HG02571 (cell line): ENCODE results near the gene NPEPL1.
"Not testable (repeated sequence)": the region's sequence is repeated elsewhere in the genome, so short reads cannot be mapped to it uniquely, and the experiment has no call there.

ENCODE experiments used
- ATAC-seq: cut with Tn5 transposase; IDR thresholded peaks from one replicate; pipeline ENCODE4 v1.9.1; 2021; ENCODE audit warnings: mild to moderate bottlenecking, moderate library complexity; ENCODE audit not compliant: unreplicated experiment

Gene NPEPL1

DNA sequence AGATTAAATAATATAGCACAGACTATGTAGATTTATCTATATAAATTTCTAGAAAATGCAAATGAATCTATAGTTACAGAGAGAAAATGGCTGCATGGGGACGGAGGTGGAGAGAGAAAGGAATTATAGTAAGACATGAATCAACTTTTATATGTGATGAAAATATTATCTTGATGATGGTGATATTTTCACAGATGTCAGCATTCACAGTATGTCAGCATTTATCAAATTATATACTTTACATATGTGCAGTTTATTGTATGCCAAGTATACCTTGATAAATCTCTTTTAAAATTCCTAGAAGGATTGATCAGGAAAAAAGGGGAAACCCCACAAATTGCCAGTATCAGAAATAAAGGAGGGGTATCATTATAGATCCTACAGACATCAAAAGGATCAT lies 44.6 kb downstream of the NPEPL1 start:
- no peak for ATAC-seq

DNA sequence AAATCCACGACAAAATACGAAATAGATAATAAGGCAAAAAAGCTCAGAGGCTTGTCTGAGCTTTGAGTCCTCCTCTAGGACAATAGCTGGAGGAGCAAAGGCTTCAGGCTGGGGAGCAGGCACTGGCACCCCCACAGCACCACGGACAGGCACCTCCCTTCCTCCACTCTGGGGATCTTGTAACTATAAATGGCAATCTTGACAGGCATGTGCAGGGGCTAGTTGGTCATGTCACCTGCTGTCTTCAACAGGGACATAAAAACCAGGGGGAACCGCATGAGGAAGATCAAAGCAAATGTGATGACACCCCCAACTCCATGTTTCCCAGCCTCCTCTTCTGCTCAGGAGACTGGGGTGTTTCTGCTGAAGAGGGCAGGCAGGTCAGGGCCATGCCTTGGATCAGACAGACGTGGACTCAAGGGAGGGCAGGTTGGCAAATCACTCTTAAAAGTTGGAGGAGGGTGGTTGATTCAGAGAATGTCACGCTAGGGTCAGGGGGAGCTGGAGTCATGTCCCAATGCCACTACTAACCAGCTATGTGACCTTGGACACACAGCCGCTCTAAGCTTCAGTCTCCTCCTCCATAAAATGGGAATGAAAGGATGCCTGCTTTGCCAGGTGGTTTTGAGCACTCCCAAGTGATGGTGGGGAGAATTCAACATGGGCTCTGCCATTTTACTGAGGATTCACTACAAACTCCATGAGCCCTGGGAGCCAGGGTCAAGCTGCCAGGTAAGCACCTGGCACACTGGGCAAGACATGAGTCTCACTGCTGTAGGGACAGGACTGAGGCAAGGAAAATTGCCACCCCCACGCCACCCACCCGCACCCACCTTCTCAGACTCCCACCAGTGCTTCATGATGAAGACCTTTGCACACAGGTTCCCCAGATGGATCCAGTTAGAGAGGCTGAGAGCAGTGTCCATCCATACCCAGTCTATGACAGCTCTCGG lies 48.0 kb downstream of the NPEPL1 start:
- ATAC-seq = no peak

DNA sequence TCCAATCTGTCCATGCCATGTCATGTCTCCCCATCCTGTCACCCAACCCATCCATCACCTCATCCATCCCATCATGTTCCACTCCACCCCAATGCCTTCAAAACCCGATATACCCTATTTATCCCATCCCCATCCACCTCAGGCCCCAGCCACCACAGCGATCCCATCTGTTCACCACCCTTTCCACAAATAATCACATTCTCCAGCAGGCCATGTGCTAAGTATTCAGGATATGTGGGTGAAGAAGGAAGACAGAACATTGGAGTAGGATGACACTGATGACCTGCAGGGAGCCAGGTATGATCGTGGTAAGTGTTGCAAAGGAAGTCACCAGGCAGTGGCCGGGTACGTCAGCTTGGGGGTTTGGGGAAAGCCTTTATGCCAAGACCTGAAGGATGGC lies 48.8 kb downstream of the NPEPL1 start:
- no peak for ATAC-seq

DNA sequence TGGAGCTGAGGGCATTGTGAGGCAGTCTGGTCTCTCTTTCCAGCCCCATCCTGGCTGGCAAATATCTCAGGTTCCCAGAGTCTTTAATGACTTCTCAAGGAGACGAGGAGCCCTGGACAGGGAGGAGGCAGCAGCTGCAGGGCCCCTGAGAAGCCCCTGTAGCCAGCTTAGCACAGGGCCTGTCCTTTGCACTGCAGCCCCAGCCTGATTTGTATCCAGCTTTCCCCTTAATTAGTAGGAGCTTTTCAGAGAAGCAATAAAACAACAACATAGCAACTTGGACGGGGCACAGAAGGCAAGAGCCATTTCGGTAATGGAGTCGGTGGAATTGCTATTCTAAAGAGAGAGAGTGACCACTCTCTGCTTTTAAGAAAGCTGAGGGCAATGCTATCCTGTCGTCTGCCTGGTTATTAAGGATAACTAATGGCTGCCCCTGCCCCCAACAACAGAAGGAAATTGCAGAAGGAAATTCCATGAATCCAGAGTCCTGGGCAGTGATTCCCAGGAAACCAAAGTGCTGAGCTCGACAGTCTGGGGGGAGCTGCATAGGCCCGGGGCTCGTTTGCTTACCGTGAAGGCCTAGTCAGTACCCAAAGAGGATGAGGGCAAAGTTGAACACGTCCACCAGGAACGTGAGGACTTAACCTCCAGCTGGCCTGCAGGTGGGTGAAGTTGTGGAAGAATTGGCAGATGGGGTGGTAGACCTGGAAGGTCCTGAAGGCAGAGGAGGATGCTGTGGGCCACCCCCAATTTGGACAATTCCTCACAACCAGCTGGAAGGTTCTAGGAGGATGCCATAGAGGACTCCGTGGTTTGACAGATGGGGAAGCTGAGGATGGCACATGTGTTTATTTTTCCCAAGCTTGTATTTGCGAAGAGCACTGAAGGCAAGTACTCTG lies 50.3 kb downstream of the NPEPL1 start:
- ATAC-seq = no peak

DNA sequence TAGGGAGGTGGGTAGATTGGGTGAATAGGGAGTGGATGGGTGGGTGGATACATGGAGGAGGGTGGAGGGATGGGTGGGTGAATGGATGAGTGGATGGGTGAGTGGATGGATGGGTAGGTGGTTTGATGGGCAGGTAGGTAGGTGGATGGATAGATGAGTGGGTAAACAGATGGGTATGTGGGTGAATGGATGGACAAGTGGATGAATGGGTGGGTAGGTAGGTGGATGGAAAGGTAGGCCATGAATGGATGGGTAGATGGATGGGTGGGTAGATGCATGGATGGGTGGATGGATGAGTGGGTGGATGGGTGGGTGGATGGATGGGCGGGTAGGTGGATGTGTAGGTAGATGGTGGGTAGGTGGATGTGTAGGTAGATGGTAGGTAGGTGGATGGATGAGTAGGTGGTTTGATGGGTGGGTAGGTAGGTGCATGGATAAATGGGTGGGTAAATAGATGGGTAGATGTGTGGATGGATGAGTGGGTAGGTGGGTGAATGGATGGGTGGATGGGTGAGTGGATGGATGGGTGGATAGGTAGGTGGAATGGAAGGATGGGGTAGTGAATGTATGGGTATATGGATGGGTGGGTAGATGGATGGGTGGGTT lies 51.4 kb downstream of the NPEPL1 start:
- no peak for ATAC-seq

DNA sequence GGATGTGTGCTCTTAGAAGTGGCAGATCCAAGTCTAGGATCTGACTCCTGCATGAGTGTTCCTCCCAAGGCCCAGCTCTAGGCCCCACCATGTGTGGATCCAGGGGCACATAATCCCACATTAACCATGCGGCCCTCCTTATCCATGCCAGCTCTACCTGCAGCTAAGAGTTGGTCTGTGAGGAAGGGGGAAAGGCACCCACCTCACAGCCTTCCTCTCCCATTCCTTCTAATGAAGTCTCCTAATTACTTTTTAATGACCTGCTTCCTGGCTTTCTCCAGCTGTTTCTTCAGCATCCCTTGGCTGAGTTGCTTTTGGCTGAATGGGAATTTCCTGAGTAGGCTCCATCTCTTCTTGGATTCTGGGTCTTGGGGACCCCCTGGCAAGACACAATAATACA lies 52.2 kb downstream of the NPEPL1 start:
- ATAC-seq = no peak

GRCh38 chr20:58745391-58745790 lies 52.8 kb downstream of the NPEPL1 start:
- ATAC-seq = no peak

GRCh38 chr20:58746620-58747019 lies 54.0 kb downstream of the NPEPL1 start:
- ATAC-seq = no peak

GRCh38 chr20:58747211-58747610 lies 54.6 kb downstream of the NPEPL1 start:
- ATAC-seq = no peak

- ATAC-seq = no peak
These were observed 56.0 kb downstream of the NPEPL1 start for GRCh38 chr20:58748618-58749017.

GRCh38 chr20:58749098-58749769 lies 56.6 kb downstream of the NPEPL1 start:
- no peak for ATAC-seq

DNA sequence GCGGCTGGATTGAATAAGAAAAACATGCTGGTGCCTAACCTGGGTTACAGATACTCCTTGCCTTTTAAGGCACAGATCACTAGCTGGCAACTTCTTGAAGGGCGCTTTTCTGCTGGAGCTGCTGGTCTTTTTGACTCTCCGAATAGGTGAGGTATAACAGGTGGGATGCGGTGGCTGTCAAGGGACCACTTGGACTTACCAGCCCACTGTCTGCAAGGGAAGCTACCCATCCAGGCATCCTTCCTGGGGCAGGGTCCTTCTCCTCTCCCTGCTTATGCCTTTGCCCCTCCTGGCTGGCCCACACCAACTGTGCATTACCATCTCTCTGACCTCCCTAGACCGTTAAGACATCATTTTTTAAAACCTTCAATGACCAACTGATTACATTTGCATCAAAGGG lies 57.4 kb downstream of the NPEPL1 start:
- no peak for ATAC-seq

DNA sequence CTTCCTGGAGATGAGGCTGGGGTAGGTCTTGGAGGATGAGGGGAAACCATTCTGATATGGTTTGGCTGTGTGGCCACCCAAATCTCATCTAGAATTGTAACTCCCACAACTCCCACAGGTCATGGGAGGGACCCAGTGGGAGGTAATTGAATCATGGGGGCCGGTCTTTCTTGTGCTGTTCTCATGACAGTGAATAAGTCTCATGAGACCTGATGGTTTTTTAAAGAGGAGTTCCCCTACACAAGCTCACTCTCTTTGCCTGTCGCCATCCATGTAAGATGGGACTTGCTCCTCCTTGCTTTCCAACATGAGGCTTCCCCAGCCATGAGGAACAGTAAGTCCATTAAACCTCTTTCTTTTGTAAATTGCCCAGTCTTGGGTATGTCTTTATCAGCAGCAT lies 58.1 kb downstream of the NPEPL1 start:
- not testable (repeated sequence) for ATAC-seq

DNA sequence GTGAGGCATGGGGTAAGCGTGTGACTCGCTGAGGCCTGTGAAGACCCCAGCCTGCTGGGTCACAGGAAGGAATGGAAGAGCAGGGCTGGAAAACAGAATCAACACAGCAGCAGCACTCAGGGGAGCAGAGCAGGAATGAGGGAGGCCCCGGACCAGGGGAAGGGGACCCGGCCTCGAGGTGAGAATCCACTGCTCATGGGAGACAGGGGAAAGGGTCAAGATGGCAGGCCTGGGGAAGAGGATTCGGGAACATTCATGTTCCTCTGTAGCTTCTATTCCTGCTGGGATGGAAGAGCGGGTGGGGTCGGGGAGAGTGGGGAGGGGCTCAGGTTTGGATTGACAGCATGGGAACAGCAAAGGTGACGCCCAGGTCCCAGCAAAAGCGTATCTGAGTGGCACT lies 59.4 kb downstream of the NPEPL1 start:
- no peak for ATAC-seq

DNA sequence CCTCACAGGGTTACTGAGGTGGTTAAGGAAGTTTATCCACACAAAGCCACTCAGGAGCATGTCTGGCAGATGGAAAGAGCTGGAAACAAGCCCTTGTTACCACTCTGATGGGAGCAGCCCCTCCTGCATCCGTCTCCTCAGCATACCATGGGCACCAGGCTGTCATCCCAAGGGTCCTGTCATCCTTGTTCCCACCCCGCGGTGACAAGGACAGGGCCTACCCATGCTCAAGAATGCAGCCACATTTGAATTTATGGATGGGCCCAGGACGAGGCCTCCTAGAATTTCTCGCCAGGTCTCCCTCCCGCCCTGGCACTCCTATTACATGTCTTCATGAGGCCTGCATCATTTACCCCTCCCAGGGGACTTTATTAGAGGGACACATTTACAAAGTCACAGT lies 60.0 kb downstream of the NPEPL1 start:
- no peak for ATAC-seq

DNA sequence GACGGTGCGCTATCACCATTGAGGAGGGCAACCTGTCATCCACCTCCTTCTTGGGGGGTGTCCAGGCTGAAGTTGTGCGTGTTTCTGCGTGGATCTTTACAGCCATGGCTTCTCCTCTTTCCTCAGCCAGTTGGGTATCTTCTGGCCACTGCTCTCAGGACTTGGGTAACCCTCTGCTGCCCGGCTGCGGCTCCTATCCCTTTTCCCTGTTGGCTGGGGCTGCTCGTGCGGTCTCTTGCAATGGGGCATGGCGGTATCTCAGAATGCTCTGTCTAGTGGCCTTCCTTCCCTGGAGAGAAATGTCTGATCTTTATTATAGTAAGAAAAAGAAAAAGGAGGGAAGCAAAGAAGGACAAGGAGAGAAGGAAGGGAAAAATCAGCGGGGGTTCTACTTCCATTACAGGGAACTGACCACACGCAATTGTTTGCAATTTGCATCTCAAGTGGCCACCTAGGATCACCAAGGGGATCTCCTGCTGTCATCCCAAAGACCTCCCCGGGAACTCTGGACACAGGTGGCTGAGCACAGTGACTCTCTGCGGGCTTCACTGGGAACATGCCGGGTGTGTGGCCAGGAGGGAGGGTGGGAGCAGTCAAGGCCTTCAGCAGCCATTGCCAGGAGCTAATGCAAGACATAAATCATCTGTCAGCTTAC lies 60.8 kb downstream of the NPEPL1 start:
- ATAC-seq = no peak

GRCh38 chr20:58753922-58754551 lies 61.4 kb downstream of the NPEPL1 start:
- ATAC-seq = no peak

DNA sequence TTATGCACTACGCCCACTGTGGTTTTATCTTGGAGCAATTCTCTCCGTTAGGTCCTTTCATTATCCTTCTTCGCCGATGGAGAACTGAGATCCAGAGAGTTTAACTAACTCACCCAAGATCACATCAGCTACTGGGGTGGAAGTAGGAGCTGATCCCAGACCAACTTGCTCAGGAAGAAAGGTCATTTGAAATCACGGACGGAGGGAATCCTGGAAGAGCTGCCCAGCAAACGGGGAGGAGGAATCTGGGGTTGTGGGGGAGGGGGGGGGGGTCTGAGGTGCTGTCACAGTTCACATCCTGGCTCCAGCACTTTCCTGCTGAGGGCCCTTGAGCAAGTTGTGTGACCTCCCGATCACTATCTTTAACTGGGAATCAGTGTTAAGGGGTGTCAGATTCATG lies 62.0 kb downstream of the NPEPL1 start:
- no peak for ATAC-seq

DNA sequence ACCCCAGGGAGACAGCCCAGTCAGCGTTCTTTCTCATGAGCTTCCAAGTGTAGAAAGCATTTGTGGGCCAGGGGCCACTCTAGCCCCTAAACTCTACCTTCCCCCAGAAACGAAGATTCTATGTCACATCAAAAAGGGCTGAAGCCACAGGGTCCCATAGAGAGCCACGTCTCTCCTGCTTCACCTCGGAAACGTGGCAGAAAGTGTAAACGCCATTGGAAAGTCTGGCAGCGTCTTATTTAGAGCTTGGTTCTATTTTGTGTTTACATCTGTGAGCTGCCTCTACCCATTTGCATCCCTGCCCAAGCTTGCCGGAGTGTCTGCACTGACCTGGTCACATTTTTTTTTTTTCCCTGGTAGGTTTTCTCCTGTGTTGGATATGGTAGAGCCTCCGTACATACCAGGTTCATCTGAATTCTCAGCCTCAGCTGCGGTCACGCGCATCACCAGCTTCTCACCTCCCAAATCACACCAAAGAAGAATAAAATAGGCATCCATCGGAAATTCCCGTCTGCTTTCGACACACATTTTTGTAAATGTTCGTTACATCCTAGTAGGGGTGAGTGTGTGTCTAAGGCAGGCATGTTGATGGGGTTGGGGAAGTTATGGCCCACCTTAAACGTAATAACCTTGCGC lies 62.6 kb downstream of the NPEPL1 start:
- ATAC-seq = no peak
